OCI-LY1 (cell line): ENCODE results near the gene FAM107B.
A peak's percentile ranks its signal among the peaks of the same experiment; 100 is the strongest.

Experiments used
- H2AFZ ChIP-seq: fragments of 200-600 bp; sonication (generic), shearing (Covaris generic); 2 replicates; pipeline ENCODE4 v1.6.0; 2014; ENCODE audit warnings: antibody characterized with exemption, mild to moderate bottlenecking, low read length
- H3F3A ChIP-seq: fragments of 200-600 bp; sonication (generic), shearing (Covaris generic); 2 replicates; pipeline ENCODE4 v1.6.0; 2014; ENCODE audit warnings: mild to moderate bottlenecking, antibody characterized with exemption, low read length, moderate library complexity; ENCODE audit not compliant: insufficient read depth
- H3K27ac ChIP-seq: fragments of 200-600 bp; sonication (generic); 2 replicates; pipeline ENCODE4 v1.5.1; 2014; ENCODE audit warnings: low read length, mixed run types, mild to moderate bottlenecking, low read depth; ENCODE audit not compliant: poor library complexity, severe bottlenecking
- H3K27me3 ChIP-seq: fragments of 200-600 bp; sonication (generic); 2 replicates; pipeline ENCODE4 v1.6.0; 2014; ENCODE audit warnings: antibody characterized with exemption, mild to moderate bottlenecking, low read length, moderate library complexity; ENCODE audit not compliant: insufficient read depth
- H3K36me3 ChIP-seq: fragments of 200-600 bp; sonication (generic); 2 replicates; pipeline ENCODE4 v1.6.1; 2014; ENCODE audit warnings: mild to moderate bottlenecking, antibody characterized with exemption, low read length, moderate library complexity, mixed read lengths; ENCODE audit not compliant: insufficient read depth
- H3K4me1 ChIP-seq: fragments of 200-600 bp; sonication (generic); 2 replicates; pipeline ENCODE4 v1.5.1; 2014; ENCODE audit warnings: mild to moderate bottlenecking, low read length, moderate library complexity; ENCODE audit not compliant: insufficient read depth, severe bottlenecking
- H3K4me2 ChIP-seq: fragments of 200-600 bp; sonication (generic), shearing (Covaris generic); 2 replicates; pipeline ENCODE4 v1.6.1; 2014; ENCODE audit warnings: low read length
- H3K4me3 ChIP-seq: fragments of 200-600 bp; sonication (generic); 2 replicates; pipeline ENCODE4 v1.5.1; 2014; ENCODE audit warnings: low read length, low read depth, mild to moderate bottlenecking, mixed read lengths; ENCODE audit not compliant: poor library complexity, severe bottlenecking
- H3K79me2 ChIP-seq: fragments of 200-600 bp; shearing (Covaris generic); 2 replicates; pipeline ENCODE4 v1.6.1; 2016; ENCODE audit warnings: mixed run types, low read length, mixed read lengths; ENCODE audit not compliant: insufficient read depth
- H3K9ac ChIP-seq: fragments of 200-600 bp; sonication (generic), shearing (Covaris generic); 2 replicates; pipeline ENCODE4 v1.6.1; 2014; ENCODE audit warnings: mild to moderate bottlenecking, low read length, mixed read lengths
- H3K9me2 ChIP-seq: fragments of 200-600 bp; sonication (generic), shearing (Covaris generic); 2 replicates; pipeline ENCODE4 v1.6.1; 2014; ENCODE audit warnings: low read depth, mild to moderate bottlenecking, low read length, mixed read lengths
- H3K9me3 ChIP-seq: fragments of 200-600 bp; shearing (Covaris generic); 2 replicates; pipeline ENCODE4 v1.6.1; 2014; ENCODE audit warnings: low read length, mixed read lengths
- H4K20me1 ChIP-seq: fragments of 200-600 bp; sonication (generic), shearing (Covaris generic); 2 replicates; pipeline ENCODE4 v1.6.0; 2016; ENCODE audit warnings: mild to moderate bottlenecking, low read length; ENCODE audit not compliant: insufficient read depth
- EZH2 ChIP-seq: fragments of 200-600 bp; sonication (generic), shearing (Covaris generic); IDR thresholded peaks from 2 replicates; pipeline ENCODE4 v1.8.0; 2017; ENCODE audit warnings: borderline replicate concordance, mixed run types, mild to moderate bottlenecking, antibody characterized with exemption, low read length, moderate library complexity, mixed read lengths
- TF ChIP-seq, protein P1 (sequence below): fragments of 200-600 bp; sonication (generic), shearing (Covaris generic); IDR thresholded peaks from 2 replicates; pipeline ENCODE4 v1.5.1; 2017; ENCODE audit warnings: mild to moderate bottlenecking, antibody characterized with exemption, low read length, moderate library complexity, mixed read lengths

FAM107B gene

DNA sequence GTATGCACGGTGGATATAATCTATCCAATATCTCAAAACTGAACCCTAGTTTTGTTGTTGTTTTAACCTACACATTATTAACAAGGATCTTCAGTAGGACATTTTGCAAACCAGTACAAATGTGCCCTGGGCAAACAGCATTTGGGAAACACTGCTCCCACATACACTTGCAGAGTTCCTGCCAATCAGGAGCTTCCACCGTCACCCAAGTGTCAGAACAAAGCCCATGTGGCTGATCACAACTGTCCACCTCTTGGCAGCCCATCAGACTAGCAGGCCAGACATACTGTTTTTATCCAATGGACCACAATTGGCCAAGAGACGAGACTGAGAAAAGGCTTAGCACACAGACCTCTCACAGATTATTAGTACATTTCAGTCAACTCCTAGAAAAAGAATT lies 200.4 kb downstream of the FAM107B start:
- H3F3A ChIP-seq: no peaks in the 10 kb centered on the region
- H3K4me1 ChIP-seq: peaks cover 99% of the 10 kb centered on the region
- no peaks in the 10 kb centered on the region; the same call in 1 of the 2 replicates for H4K20me1 ChIP-seq
- H3K4me3 ChIP-seq: no peak overlapping the region
- H2AFZ ChIP-seq: no peak overlapping the region
- no peaks in the 10 kb centered on the region for H3K27me3 ChIP-seq
- no peak overlapping the region for H3K9ac ChIP-seq
- TF ChIP-seq, protein P1, sequence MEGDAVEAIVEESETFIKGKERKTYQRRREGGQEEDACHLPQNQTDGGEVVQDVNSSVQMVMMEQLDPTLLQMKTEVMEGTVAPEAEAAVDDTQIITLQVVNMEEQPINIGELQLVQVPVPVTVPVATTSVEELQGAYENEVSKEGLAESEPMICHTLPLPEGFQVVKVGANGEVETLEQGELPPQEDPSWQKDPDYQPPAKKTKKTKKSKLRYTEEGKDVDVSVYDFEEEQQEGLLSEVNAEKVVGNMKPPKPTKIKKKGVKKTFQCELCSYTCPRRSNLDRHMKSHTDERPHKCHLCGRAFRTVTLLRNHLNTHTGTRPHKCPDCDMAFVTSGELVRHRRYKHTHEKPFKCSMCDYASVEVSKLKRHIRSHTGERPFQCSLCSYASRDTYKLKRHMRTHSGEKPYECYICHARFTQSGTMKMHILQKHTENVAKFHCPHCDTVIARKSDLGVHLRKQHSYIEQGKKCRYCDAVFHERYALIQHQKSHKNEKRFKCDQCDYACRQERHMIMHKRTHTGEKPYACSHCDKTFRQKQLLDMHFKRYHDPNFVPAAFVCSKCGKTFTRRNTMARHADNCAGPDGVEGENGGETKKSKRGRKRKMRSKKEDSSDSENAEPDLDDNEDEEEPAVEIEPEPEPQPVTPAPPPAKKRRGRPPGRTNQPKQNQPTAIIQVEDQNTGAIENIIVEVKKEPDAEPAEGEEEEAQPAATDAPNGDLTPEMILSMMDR: no peak
- no peak for TF ChIP-seq EZH2
- H3K36me3 ChIP-seq: peaks cover 62% of the 10 kb centered on the region
- H3K9me3 ChIP-seq: no peaks in the 10 kb centered on the region
- peak overlapping the region; percentile 75 for H3K27ac ChIP-seq
- peak overlapping the region; percentile 15; the same call in 1 of the 2 replicates for H3K4me2 ChIP-seq
- peaks cover 98% of the 10 kb centered on the region for H3K79me2 ChIP-seq
- H3K9me2 ChIP-seq: no peaks in the 10 kb centered on the region

DNA sequence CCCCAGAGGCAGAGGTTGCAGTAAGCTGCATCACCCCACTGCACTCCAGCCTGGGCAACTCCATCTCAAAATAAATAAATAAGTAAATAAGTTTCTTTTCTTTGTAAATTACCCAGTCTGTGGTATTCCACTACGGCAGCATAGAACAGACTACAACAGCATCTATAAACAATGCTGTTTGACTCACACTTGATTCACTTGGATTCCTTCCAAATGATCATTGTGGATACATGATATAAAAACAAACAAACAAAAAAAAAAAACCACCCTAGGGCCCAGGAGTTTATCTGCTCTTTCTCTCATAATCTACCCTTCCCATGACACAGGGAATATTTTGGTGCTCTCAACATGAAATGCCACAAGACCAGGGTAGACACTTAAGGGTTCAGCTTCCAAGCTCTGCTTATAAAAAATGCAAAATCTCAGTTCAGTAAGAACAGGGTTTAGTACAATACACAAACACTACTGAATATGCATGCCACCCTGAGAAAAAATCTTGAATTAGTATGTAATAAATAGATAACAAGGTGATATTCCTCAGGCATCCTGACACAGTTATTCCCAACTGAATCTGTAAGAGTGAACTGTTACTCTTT lies 200.9 kb downstream of the FAM107B start:
- Histone ChIP-seq H3K9ac (no peak overlapping the region), H4K20me1 (peaks cover 2% of the 10 kb centered on the region; the same call in 1 of the 2 replicates), H3K9me3 (no peaks in the 10 kb centered on the region), H3K4me1 (peaks cover 98% of the 10 kb centered on the region), H3K9me2 (no peaks in the 10 kb centered on the region), H3K4me3 (no peak overlapping the region), H3F3A (no peaks in the 10 kb centered on the region), H3K36me3 (peaks cover 63% of the 10 kb centered on the region), H3K27ac (peak overlapping the region; percentile 75), H3K27me3 (no peaks in the 10 kb centered on the region), H3K79me2 (peaks cover 98% of the 10 kb centered on the region), H2AFZ (no peak overlapping the region), H3K4me2 (peak overlapping the region; percentile 15; the same call in 1 of the 2 replicates)
- TF ChIP-seq, protein P1: no peak
- TF ChIP-seq EZH2: no peak

DNA sequence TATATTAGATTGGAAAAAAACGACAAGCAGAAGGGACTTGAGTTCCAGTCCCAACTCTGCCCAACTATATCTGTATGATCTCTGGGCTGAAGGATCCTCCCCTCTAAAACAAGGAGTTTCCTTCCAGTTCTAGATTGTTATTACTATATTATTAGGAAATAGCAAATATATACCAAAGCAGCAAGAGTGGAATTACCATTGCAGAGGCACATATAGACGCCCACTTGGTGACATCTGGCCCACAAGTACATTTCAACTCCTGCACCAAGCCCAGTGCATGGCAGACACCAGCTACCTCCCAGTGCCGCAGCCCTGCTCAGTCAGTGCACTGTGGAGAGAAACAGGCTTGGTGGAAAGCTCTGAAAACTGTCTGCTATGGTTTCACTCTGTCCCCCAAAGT lies 201.9 kb downstream of the FAM107B start:
- peaks cover 2% of the 10 kb centered on the region; the same call in 1 of the 2 replicates for H4K20me1 ChIP-seq
- H2AFZ ChIP-seq: no peak overlapping the region
- no peak for TF ChIP-seq EZH2
- TF ChIP-seq, protein P1: no peak
- H3K9me2 ChIP-seq: no peaks in the 10 kb centered on the region
- peaks cover 89% of the 10 kb centered on the region for H3K4me1 ChIP-seq
- H3F3A ChIP-seq: no peaks in the 10 kb centered on the region
- H3K9ac ChIP-seq: no peak overlapping the region
- H3K36me3 ChIP-seq: peaks cover 63% of the 10 kb centered on the region
- H3K4me3 ChIP-seq: no peak overlapping the region
- H3K79me2 ChIP-seq: peaks cover 98% of the 10 kb centered on the region
- no peaks in the 10 kb centered on the region for H3K27me3 ChIP-seq
- H3K4me2 ChIP-seq: peak overlapping the region; percentile 12; the same call in 1 of the 2 replicates
- no peaks in the 10 kb centered on the region for H3K9me3 ChIP-seq
- H3K27ac ChIP-seq: peak overlapping the region; percentile 75
